ENCODE data around the gene USP2. TPM values are rescaled to one million over a fixed set of nuclear protein-coding genes. Genes with fewer than 3 reads are reported as not detected.

The USP2 gene
- total RNA-seq, 4 donors from 2014 or later: 0.19 to 8.7 (median 1.0) TPM

DNA sequence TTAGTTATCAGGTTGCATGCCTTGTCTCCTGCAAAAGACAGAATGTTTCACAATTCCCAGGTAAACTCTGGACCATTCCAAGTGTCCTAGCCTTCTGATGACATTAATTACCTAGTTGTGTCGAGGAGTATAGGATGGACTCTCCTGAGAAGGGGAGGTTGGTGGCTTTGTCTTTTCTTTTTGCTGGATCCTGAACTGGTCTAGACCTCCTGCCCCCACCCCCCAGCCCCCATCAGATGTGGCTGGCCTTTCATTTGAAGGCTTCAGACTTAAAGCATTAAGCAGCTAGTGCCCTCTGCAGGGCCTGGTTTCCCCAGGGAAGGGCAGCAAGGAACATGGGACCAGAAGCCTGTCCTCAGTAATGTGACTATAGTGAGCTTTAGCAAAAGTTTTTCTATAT, 74.3 kb downstream of the USP2 start:
- no peak for TF ChIP-seq CTCF (IDR thresholded peaks at IDR 0.05; ENCODE audit: low read depth)

GRCh38 chr11:119306373-119306890, 75.1 kb downstream of the USP2 start:
- no peak for TF ChIP-seq CTCF (IDR thresholded peaks at IDR 0.05; ENCODE audit: low read depth)

DNA sequence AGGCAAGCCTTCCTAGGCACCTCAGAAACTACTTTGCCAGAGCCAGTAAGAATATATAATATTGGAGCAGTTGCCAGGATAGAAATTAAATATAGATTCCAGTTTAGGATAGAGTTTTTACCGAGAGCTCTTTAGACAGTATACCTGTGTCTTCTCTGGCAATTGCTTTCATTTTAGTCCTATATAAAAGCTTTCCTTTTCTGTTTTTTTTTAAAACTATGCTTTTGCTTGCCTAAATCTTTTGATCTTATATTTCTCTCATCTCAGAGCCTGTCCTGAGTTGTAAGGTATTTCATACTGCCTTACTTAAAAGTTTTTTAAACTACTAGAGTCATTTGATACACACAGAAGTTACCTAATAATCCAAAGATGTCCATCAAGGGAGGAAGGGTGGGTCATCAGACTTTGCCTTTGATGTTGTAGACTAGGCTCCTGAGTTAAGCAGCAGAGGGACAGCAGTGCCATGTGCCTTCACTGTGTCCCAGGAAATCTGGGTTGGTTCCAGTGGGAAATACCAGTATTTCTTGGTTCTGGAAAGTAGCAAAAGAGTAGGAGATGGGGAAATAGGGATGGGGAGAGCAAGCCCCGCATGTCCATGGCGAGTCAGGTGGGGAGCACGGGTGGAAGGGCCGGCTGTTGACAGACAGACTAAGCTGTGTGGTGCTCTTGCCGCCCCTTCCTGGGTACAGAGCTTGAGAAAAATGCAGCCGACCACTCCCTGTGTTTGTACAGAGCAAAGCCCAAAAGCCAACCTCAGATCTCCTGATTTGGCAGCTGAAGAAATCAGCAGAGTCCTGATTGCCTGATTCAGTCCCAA, 75.7 kb downstream of the USP2 start:
- TF ChIP-seq CTCF (IDR thresholded peaks at IDR 0.05; ENCODE audit: low read depth): no peak

Small RNA genes lying within 50 kb of the gene (small RNA-seq; reads per million reads assigned to genes)
- not detected for gene AP003396.4
- gene RF01225: not detected

Other genes starting within 250 kb of the USP2 start
- gene ABCG4, start 232.6 kb downstream of the USP2 start, total RNA-seq: not detected
- gene NLRX1, start 213.0 kb downstream of the USP2 start, total RNA-seq: 10 to 100 TPM; 10.9 to 27.3 (median 14.2) TPM
- under 1 TPM in 3 of 4 donors, not detected in 1; 0.19 to 0.51 (median 0.22) TPM for gene NHERF4, start 196.2 kb downstream of the USP2 start, total RNA-seq
- gene CBL, start 175.4 kb downstream of the USP2 start, total RNA-seq: 10 to 100 TPM; 18.1 to 27.4 (median 22.2) TPM
- gene MCAM, start 64.6 kb downstream of the USP2 start, total RNA-seq: 1,000 to 10,000 TPM in 2 of 4 donors, 100 to 1,000 TPM in 2; 655 to 1,853 (median 1,046) TPM
- 10 to 100 TPM; 10.2 to 15.1 (median 11.7) TPM for gene RNF26, start 47.2 kb downstream of the USP2 start, total RNA-seq
- 10 to 100 TPM; 10.6 to 41.2 (median 29.8) TPM for gene C1QTNF5, start 40.8 kb downstream of the USP2 start, total RNA-seq
- not detected for gene MFRP, start 35.0 kb downstream of the USP2 start, total RNA-seq
- gene THY1, start 41.5 kb upstream of the USP2 start, total RNA-seq: 10 to 100 TPM; 11.3 to 39.4 (median 22.1) TPM

Data from subcutaneous adipose tissue (tissue), 4 donors.